Nephron (organoid): ENCODE results near the gene HORMAD2.

Source experiments
- H3K27ac Mint-ChIP-seq, 3 experiments: 2 replicates each; pipeline ENCODE4 v1.8.0; 2020; ENCODE audit warnings: mixed read lengths in 3 of 3, mild to moderate bottlenecking in 2 of 3, moderate library complexity in 1 of 3
- H3K27me3 Mint-ChIP-seq: 2 replicates; pipeline ENCODE4 v1.8.0; 2021; ENCODE audit warnings: low read depth, mild to moderate bottlenecking, moderate library complexity, mixed read lengths
- H3K36me3 Mint-ChIP-seq: 2 replicates; pipeline ENCODE4 v1.8.0; 2020; ENCODE audit warnings: low read depth, mixed read lengths
- H3K4me1 Mint-ChIP-seq: 2 replicates; pipeline ENCODE4 v1.8.0; 2020; ENCODE audit warnings: mixed read lengths
- H3K4me3 Mint-ChIP-seq, 3 experiments: 2 replicates each; pipeline ENCODE4 v1.8.0; 2020; ENCODE audit warnings: mild to moderate bottlenecking in 3 of 3, mixed read lengths in 3 of 3, moderate library complexity in 2 of 3
- H3K9me3 Mint-ChIP-seq: 2 replicates; pipeline ENCODE4 v1.8.0; 2020; ENCODE audit warnings: mixed read lengths
- CTCF ChIP-seq, 3 experiments: fragments of 200-600 bp; sonication (generic); IDR thresholded peaks; one replicate each; pipeline ENCODE4 v1.5.0; 2021; ENCODE audit warnings: antibody characterized with exemption in 3 of 3; ENCODE audit not compliant: unreplicated experiment in 3 of 3

The HORMAD2 gene

GRCh38 chr22:30225220-30225927, 145.1 kb downstream of the HORMAD2 start:
- Mint-ChIP-seq H3K4me3 (no peak overlapping the region), H3K4me1 (peaks cover 21% of the 10 kb centered on the region), H3K27me3 (peaks cover 15% of the 10 kb centered on the region), H3K27ac (peak overlapping the region in 1 of 3 experiments; percentile 70), H3K36me3 (peaks cover 3% of the 10 kb centered on the region), H3K9me3 (no peaks in the 10 kb centered on the region)
- no peak for TF ChIP-seq CTCF (IDR thresholded peaks at IDR 0.05; ENCODE audit: unreplicated experiment in 3 of 3)

- Mint-ChIP-seq H3K27ac (peak overlapping the region in 1 of 3 experiments; percentile 21), H3K4me3 (no peak overlapping the region), H3K27me3 (peaks cover 21% of the 10 kb centered on the region), H3K4me1 (peaks cover 21% of the 10 kb centered on the region), H3K36me3 (peaks cover 3% of the 10 kb centered on the region), H3K9me3 (no peaks in the 10 kb centered on the region)
- no peak for TF ChIP-seq CTCF (IDR thresholded peaks at IDR 0.05; ENCODE audit: unreplicated experiment in 3 of 3)
Observed at GRCh38 chr22:30226192-30226832, 146.0 kb downstream of the HORMAD2 start.
